Measurements from ENCODE around the gene CYB5R4.
"Not testable (repeated sequence)": the region's sequence is repeated elsewhere in the genome, so short reads cannot be mapped to it uniquely, and the experiment has no call there.

GRCh38 chr6:83946201-83946833 is 86.8 kb downstream of the CYB5R4 start:
- not testable (repeated sequence) for TF ChIP-seq CTCF (conservative IDR thresholded peaks at IDR 0.05; ENCODE audit: low read depth, low read length); EZH2 (IDR thresholded peaks at IDR 0.05; ENCODE audit: borderline replicate concordance, low read depth, low read length, poor library complexity, severe bottlenecking)
